ENCODE results near the gene GALR1.

GRCh38 chr18:77230645-77231044 lies 19.0 kb upstream of the GALR1 start:
- no peak for TF ChIP-seq CTCF (IDR thresholded peaks at IDR 0.05; ENCODE audit: insufficient read depth, low read length)
- TF ChIP-seq POLR2AphosphoS5 (IDR thresholded peaks at IDR 0.05; ENCODE audit: low read depth), result no peak
- TF ChIP-seq SPI1 (IDR thresholded peaks at IDR 0.05; ENCODE audit: borderline replicate concordance, low read depth), result no peak
- TF ChIP-seq GABPA (IDR thresholded peaks at IDR 0.05; ENCODE audit: low read depth), result no peak
- no peak for TF ChIP-seq REST (IDR thresholded peaks at IDR 0.05; ENCODE audit: insufficient replicate concordance, low read depth)
